ENCODE data around the gene DENND4B.

DNA sequence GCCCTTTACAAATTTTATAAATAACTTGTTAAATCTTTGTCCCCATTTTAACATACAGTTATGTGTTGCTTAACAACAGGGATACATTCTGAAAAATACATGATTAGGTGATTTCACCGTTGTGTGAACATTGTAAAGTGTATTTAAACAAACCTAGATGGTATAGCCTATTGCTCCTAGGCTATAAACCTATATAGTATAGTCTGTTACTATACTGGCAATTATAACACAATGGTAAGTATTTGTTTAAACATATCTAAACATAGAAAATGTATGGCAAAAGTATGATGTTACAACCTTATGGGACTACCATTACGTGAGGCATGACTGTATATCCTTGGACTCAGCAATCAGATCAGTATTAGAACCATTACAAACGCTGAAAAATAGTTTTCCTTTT, 60.4 kb downstream of the DENND4B start:
- TF ChIP-seq, protein P1, sequence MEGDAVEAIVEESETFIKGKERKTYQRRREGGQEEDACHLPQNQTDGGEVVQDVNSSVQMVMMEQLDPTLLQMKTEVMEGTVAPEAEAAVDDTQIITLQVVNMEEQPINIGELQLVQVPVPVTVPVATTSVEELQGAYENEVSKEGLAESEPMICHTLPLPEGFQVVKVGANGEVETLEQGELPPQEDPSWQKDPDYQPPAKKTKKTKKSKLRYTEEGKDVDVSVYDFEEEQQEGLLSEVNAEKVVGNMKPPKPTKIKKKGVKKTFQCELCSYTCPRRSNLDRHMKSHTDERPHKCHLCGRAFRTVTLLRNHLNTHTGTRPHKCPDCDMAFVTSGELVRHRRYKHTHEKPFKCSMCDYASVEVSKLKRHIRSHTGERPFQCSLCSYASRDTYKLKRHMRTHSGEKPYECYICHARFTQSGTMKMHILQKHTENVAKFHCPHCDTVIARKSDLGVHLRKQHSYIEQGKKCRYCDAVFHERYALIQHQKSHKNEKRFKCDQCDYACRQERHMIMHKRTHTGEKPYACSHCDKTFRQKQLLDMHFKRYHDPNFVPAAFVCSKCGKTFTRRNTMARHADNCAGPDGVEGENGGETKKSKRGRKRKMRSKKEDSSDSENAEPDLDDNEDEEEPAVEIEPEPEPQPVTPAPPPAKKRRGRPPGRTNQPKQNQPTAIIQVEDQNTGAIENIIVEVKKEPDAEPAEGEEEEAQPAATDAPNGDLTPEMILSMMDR (IDR thresholded peaks at IDR 0.05; ENCODE audit: low read depth, low read length, poor library complexity, severe bottlenecking), result no peak
- TF ChIP-seq EZH2phosphoT487 (IDR thresholded peaks at IDR 0.05; ENCODE audit: borderline replicate concordance, low read length), result no peak

Data from DOHH2 (cell line).